Esophagus muscularis mucosa (tissue), 3 donors: Measurements from ENCODE around the gene TBC1D14.

Source experiments
- CTCF ChIP-seq, 3 experiments: fragments of 200-600 bp in 2 of 3; fragments of 450-650 bp in 1 of 3; sonication (generic) in 2 of 3; IDR thresholded peaks; one replicate each; pipeline ENCODE4 v1.5.1; 2017 to 2019; ENCODE audit warnings: antibody characterized with exemption in 3 of 3, mild to moderate bottlenecking in 2 of 3, moderate library complexity in 1 of 3
- POLR2A ChIP-seq: fragments of 450-650 bp; IDR thresholded peaks from one replicate; pipeline ENCODE4 v1.6.1; 2017; ENCODE audit warnings: antibody characterized with exemption, moderate library complexity, mild to moderate bottlenecking, low read depth

- no peak for TF ChIP-seq POLR2A
- TF ChIP-seq CTCF (IDR thresholded peaks at IDR 0.05) = no peak
These were observed 25.2 kb upstream of the TBC1D14 start for GRCh38 chr4:6884341-6884870.
